A673 (cell line): ENCODE results near the gene SMARCC1.

ENCODE experiments used
- EZH2 ChIP-seq: fragments of 200-600 bp; sonication (generic); IDR thresholded peaks from 2 replicates; pipeline ENCODE4 v1.6.1; 2017; ENCODE audit warnings: borderline replicate concordance, low read depth, mild to moderate bottlenecking, mixed read lengths, antibody characterized with exemption, low read length; ENCODE audit not compliant: poor library complexity, severe bottlenecking
- TF ChIP-seq, protein P1 (sequence below): fragments of 300-800, 200-600 bp; sonication (generic); conservative IDR thresholded peaks from 2 replicates; pipeline ENCODE4 v1.5.1; 2017; ENCODE audit warnings: low read depth, mild to moderate bottlenecking, antibody characterized with exemption, low read length, moderate library complexity, mixed read lengths

DNA sequence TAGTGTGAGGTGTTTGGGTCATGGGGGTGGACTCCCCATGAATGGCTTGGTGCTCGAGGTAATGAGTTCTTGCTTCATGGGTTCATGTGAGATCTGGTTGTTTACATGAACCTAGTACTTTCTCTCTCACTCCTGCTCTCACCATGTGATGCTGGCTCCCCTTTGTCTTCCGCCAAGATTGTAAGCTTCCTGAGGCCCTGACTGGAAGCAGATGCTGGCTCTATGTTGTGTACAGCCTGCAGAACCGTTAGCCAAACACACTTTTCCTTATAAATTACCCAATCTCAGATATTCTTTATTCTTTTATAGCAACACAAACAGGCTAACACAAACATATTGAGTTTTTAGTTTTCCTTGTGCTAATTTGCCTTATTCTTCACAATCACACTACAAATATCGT lies 199.9 kb downstream of the SMARCC1 start:
- TF ChIP-seq, protein P1, sequence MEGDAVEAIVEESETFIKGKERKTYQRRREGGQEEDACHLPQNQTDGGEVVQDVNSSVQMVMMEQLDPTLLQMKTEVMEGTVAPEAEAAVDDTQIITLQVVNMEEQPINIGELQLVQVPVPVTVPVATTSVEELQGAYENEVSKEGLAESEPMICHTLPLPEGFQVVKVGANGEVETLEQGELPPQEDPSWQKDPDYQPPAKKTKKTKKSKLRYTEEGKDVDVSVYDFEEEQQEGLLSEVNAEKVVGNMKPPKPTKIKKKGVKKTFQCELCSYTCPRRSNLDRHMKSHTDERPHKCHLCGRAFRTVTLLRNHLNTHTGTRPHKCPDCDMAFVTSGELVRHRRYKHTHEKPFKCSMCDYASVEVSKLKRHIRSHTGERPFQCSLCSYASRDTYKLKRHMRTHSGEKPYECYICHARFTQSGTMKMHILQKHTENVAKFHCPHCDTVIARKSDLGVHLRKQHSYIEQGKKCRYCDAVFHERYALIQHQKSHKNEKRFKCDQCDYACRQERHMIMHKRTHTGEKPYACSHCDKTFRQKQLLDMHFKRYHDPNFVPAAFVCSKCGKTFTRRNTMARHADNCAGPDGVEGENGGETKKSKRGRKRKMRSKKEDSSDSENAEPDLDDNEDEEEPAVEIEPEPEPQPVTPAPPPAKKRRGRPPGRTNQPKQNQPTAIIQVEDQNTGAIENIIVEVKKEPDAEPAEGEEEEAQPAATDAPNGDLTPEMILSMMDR = no peak
- no peak for TF ChIP-seq EZH2
